CD4-positive, CD25-positive, alpha-beta regulatory T cell (primary cell): ENCODE results near the gene EEF1AKMT2. TPM values are rescaled to one million over a fixed set of nuclear protein-coding genes. Genes with fewer than 3 reads are reported as not detected.
"Not testable (repeated sequence)": the region's sequence is repeated elsewhere in the genome, so short reads cannot be mapped to it uniquely, and the experiment has no call there.

Experiments
- ATAC-seq, 2 donors: fragments of 150-1000 bp; cut with Tn5 transposase; one replicate each; pipeline ENCODE4 v1.10.0; 2021; ENCODE audit warnings: low read depth in 2 of 2, moderate number of reproducible peaks in 2 of 2, moderate library complexity in 1 of 2
- DNase-seq, 3 donors: peaks; one replicate each; pipeline versions ENCODE4 v3.0.0 to v3.0.0-alpha.2; 2012 to 2022; ENCODE audit warnings: mixed read lengths in 1 of 3
- H3K27ac ChIP-seq: one replicate; pipeline ENCODE4 v1.7.0; 2013; ENCODE audit warnings: mild to moderate bottlenecking, low read length; ENCODE audit not compliant: insufficient read depth, poor library complexity, severe bottlenecking
- H3K27me3 ChIP-seq: one replicate; pipeline ENCODE4 v1.7.0; 2013; ENCODE audit warnings: low read length; ENCODE audit not compliant: control insufficient read depth, insufficient read depth
- H3K36me3 ChIP-seq: one replicate; pipeline ENCODE4 v1.7.0; 2013; ENCODE audit warnings: mild to moderate bottlenecking, low read length, moderate library complexity; ENCODE audit not compliant: control insufficient read depth, insufficient read depth
- H3K4me1 ChIP-seq: 2 replicates; pipeline ENCODE4 v1.7.0; 2013; ENCODE audit warnings: mild to moderate bottlenecking, low read length; ENCODE audit not compliant: insufficient read depth, control insufficient read depth, poor library complexity, severe bottlenecking
- H3K4me3 ChIP-seq: one replicate; pipeline ENCODE4 v1.7.0; 2013; ENCODE audit warnings: low read depth, mild to moderate bottlenecking, low read length, moderate library complexity
- H3K9me3 ChIP-seq, 2 experiments: 1 replicate in 1 of 2; 2 replicates in 1 of 2; pipeline ENCODE4 v1.7.0; 2013; ENCODE audit warnings: low read length in 2 of 2, mild to moderate bottlenecking in 1 of 2, moderate library complexity in 1 of 2; ENCODE audit not compliant: control insufficient read depth in 2 of 2
- H3K27ac Mint-ChIP-seq, 3 donors: one replicate each; pipeline ENCODE4 v1.8.0; 2020 to 2022; ENCODE audit warnings: mild to moderate bottlenecking in 3 of 3, mixed read lengths in 3 of 3, moderate library complexity in 2 of 3
- H3K27me3 Mint-ChIP-seq: one replicate; pipeline ENCODE4 v1.8.0; 2022; ENCODE audit warnings: mild to moderate bottlenecking, mixed read lengths
- H3K36me3 Mint-ChIP-seq: one replicate; pipeline ENCODE4 v1.8.0; 2020; ENCODE audit warnings: mixed read lengths
- H3K4me1 Mint-ChIP-seq, 4 donors: one replicate each; pipeline ENCODE4 v1.8.0; 2020 to 2022; ENCODE audit warnings: mixed read lengths in 4 of 4, mild to moderate bottlenecking in 1 of 4
- H3K4me3 Mint-ChIP-seq, 4 donors: one replicate each; pipeline ENCODE4 v1.8.0; 2020 to 2022; ENCODE audit warnings: mild to moderate bottlenecking in 4 of 4, mixed read lengths in 4 of 4, moderate library complexity in 3 of 4
- H3K9me3 Mint-ChIP-seq, 7 donors: one replicate each; pipeline ENCODE4 v1.8.0; 2020 to 2022; ENCODE audit warnings: mixed read lengths in 7 of 7, mild to moderate bottlenecking in 3 of 7, moderate library complexity in 2 of 7
- polyA plus RNA-seq, 4 donors: library from polyadenylated mRNA; unstranded; fragments of 300-500 nt; fragmentation: Illumina TruSeq; gene quantifications; one replicate each; pipeline ENCODE4 v1.2.3, GENCODE V29; 2021
- total RNA-seq: library from RNA; stranded (reverse); gene quantifications from one replicate; pipeline ENCODE4 v1.2.3, GENCODE V29; 2022

The EEF1AKMT2 gene
- total and polyA plus RNA-seq, 5 donors from 2014 or later: 15.9 to 30.5 (median 25.8) TPM

DNA sequence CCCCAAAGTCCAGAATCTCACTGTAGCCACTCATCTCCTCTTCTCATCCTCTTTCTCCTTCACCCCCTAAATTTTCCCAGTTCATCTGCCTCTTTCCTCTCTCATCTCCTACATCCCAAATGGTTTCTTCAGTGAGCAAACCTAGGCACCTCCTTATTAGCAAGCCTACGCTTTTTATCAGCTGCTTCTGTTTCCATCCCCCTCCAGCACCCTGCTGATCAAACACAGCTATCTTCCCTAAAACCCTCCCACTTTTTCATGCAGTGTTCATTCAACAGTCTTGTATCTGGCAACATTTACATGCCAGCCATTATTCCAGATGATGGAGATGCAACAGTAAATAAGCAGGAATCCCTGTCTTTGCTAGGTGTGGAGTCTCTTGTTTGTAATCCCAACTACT is 6.7 kb upstream of the EEF1AKMT2 start:
- no peaks in the 10 kb centered on the region for H3K36me3 ChIP-seq
- no peak for DNase-seq
- Mint-ChIP-seq H3K4me3 (peak overlapping the region in 1 of 4 donors; percentile 73), H3K36me3 (no peaks in the 10 kb centered on the region), H3K27me3 (peaks cover 4% of the 10 kb centered on the region), H3K9me3 (no peaks in the 10 kb centered on the region), H3K27ac (no peak overlapping the region), H3K4me1 (peaks cover 13 to 26% (median 20%) of the 10 kb centered on the region in 4 donors)
- H3K9me3 ChIP-seq: no peaks in the 10 kb centered on the region
- H3K27ac ChIP-seq: no peak overlapping the region
- H3K27me3 ChIP-seq: peaks cover 3% of the 10 kb centered on the region
- H3K4me1 ChIP-seq: peaks cover 13% of the 10 kb centered on the region
- ATAC-seq: no peak
- no peak overlapping the region for H3K4me3 ChIP-seq

DNA sequence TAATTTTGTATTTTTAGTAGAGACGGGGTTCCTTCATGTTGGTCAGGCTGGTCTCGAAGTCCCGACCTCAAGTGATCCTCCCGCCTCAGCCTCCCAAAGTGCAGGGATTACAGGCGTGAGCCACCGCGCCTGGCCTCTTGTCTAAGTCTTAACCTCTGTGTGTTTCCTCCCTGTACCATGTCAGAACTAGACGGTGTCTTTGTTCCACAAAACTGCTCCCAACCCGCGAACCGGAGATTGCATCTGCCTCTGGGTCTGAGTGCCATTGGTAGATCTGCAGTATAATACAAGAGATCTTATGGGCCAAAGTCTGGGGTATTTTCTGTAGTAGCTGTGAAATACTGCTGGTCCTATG is 1.3 kb upstream of the EEF1AKMT2 start:
- H3K27ac ChIP-seq: peak overlapping the region; percentile 73
- DNase-seq: no peak
- H3K4me1 ChIP-seq: peaks cover 13% of the 10 kb centered on the region
- peak overlapping the region in 2 of 3 donors; percentile 78 to 91 for H3K27ac Mint-ChIP-seq
- H3K36me3 Mint-ChIP-seq: peaks cover 4% of the 10 kb centered on the region
- H3K4me3 Mint-ChIP-seq: peak overlapping the region; percentile 96 to 98 (median 97)
- no peaks in the 10 kb centered on the region for H3K9me3 Mint-ChIP-seq
- H3K27me3 ChIP-seq: no peaks in the 10 kb centered on the region
- H3K4me1 Mint-ChIP-seq: peaks cover 8 to 31% (median 21%) of the 10 kb centered on the region in 4 donors
- H3K4me3 ChIP-seq: no peak overlapping the region
- H3K9me3 ChIP-seq: no peaks in the 10 kb centered on the region
- no peaks in the 10 kb centered on the region for H3K27me3 Mint-ChIP-seq
- no peak for ATAC-seq
- peaks cover 10% of the 10 kb centered on the region for H3K36me3 ChIP-seq

DNA sequence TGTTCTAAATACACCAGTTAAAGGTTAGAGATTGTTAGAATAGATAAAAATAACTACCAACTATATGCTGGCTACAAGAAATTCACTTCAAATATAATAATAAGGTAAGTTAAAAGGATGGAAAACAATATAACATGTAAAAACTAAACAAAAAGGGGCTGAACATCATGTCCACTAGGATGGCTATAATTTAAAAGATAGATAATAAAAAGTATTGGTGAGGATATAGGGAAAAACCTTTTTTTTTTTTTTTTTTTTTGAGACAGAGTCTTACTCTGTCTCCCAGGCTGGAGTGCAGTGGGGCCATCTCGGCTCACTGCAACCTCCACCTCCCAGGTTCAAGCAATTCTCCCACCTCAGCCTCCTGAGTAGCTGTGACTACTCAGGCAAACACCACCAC is 8.8 kb downstream of the EEF1AKMT2 start:
- Mint-ChIP-seq H3K36me3 (peaks cover 28% of the 10 kb centered on the region), H3K4me1 (peaks cover 2 to 13% (median 5%) of the 10 kb centered on the region in 4 donors)
- DNase-seq, H3K4me3 ChIP-seq, H3K27ac ChIP-seq, H3K27me3 ChIP-seq, H3K27ac Mint-ChIP-seq, ATAC-seq, H3K9me3 Mint-ChIP-seq, H3K4me3 Mint-ChIP-seq, H3K9me3 ChIP-seq, H3K4me1 ChIP-seq, H3K27me3 Mint-ChIP-seq: not testable (repeated sequence)
- peaks cover 19% of the 10 kb centered on the region for H3K36me3 ChIP-seq

DNA sequence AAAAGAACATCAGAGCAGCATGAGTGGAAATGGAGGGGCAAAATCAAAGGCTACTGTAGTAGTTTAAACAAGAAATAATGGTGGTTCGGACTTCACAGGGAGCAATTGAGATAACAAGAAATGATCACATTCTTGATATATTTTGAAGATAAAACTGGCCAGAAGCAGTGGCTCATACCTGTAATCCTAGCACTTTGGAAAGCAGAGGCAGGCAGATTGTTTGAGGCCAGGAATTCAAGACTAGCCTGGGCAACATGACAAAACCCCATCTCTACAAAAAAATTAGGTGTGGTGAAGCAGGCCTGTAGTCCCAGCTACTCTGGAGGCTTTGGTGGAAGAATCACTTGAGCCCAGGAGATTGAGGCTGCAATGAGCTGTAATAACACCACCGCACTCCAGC is 22.9 kb downstream of the EEF1AKMT2 start:
- no peaks in the 10 kb centered on the region for H3K9me3 ChIP-seq
- peaks cover 0 to 2% (median 0%) of the 10 kb centered on the region in 7 donors for H3K9me3 Mint-ChIP-seq
- no peak overlapping the region for H3K4me3 ChIP-seq
- no peak overlapping the region for H3K4me3 Mint-ChIP-seq
- H3K27ac Mint-ChIP-seq: no peak overlapping the region
- peaks cover 35% of the 10 kb centered on the region for H3K36me3 Mint-ChIP-seq
- H3K27me3 Mint-ChIP-seq: no peaks in the 10 kb centered on the region
- DNase-seq: no peak
- H3K27ac ChIP-seq: no peak overlapping the region
- no peak for ATAC-seq
- H3K27me3 ChIP-seq: no peaks in the 10 kb centered on the region
- H3K4me1 ChIP-seq: no peaks in the 10 kb centered on the region
- peaks cover 0 to 16% (median 2%) of the 10 kb centered on the region in 4 donors for H3K4me1 Mint-ChIP-seq
- H3K36me3 ChIP-seq: peaks cover 19% of the 10 kb centered on the region

DNA sequence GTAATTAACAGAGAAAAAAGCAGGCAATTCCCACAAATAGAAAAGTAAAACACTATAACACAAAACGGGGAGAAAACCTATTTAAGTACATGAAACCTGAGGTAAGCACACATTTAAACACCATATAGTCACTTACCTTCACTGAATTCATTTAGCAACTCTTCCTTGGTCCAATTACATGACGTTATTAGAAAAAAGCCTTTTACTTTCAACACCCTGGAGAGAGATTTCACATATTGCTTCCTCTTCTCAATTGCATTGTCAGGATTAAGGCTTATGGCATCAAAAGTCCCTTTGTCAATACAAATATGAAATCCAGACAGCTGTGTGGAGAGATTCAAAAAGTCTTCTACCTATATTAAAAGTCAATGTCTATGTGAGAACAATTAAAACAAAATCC is 26.4 kb downstream of the EEF1AKMT2 start:
- H3K36me3 Mint-ChIP-seq: peaks cover 20% of the 10 kb centered on the region
- H3K4me1 Mint-ChIP-seq: peaks cover 3 to 7% (median 5%) of the 10 kb centered on the region in 4 donors
- Histone ChIP-seq H3K4me3 (no peak overlapping the region), H3K27me3 (no peaks in the 10 kb centered on the region), H3K9me3 (no peaks in the 10 kb centered on the region), H3K36me3 (peaks cover 29% of the 10 kb centered on the region), H3K4me1 (peaks cover 3% of the 10 kb centered on the region), H3K27ac (no peak overlapping the region)
- H3K4me3 Mint-ChIP-seq: no peak overlapping the region
- ATAC-seq (no peak), DNase-seq (no peak)
- no peaks in the 10 kb centered on the region for H3K27me3 Mint-ChIP-seq
- H3K27ac Mint-ChIP-seq: peak overlapping the region in 1 of 3 donors; percentile 58
- no peaks in the 10 kb centered on the region for H3K9me3 Mint-ChIP-seq

DNA sequence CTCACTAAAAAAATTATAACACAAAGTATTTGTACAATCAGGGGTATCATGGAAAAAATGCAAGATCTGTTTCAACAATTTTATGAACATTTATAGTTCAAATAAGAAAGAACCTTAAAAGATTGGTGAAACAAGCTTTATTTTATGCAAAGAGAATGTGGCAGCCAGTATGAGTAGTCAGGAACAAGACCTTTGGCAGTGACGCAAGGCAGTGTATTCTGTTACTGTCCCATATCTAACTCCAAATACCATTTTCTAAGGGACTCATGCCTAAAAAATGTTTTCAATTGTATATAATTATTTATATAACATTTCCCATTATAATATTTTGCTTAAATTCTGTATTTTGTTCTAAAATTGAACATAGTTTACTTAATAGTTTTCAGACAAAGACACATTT is 28.4 kb downstream of the EEF1AKMT2 start:
- Mint-ChIP-seq H3K27me3 (no peaks in the 10 kb centered on the region), H3K4me3 (no peak overlapping the region), H3K9me3 (no peaks in the 10 kb centered on the region), H3K27ac (no peak overlapping the region), H3K4me1 (peaks cover 0 to 7% (median 5%) of the 10 kb centered on the region in 4 donors), H3K36me3 (peaks cover 18% of the 10 kb centered on the region)
- Histone ChIP-seq H3K9me3 (no peaks in the 10 kb centered on the region), H3K27me3 (no peaks in the 10 kb centered on the region), H3K36me3 (peaks cover 41% of the 10 kb centered on the region), H3K27ac (no peak overlapping the region), H3K4me3 (no peak overlapping the region), H3K4me1 (peaks cover 3% of the 10 kb centered on the region)
- DNase-seq (no peak), ATAC-seq (no peak)

DNA sequence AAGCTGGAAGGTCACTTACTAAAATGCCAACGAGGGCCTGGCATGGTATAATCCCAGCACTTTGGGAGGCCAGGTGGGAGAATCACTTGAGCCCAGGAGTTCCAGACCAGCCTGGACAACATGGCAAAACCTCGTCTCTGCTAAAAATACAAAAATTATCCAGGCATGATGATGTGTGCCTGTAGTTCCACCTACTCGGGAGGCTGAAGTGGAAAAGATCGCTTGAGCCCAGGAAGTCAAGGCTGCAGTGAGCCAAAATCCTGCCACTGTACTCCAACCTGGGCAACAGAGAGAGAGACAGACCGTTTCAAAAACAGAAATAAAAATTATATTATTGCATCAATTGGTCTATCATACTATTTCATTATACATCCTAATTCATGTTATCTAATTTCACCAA is 29.4 kb downstream of the EEF1AKMT2 start:
- H3K4me3 ChIP-seq: no peak overlapping the region
- no peak for DNase-seq
- H3K36me3 ChIP-seq: peaks cover 43% of the 10 kb centered on the region
- ATAC-seq: no peak
- H3K36me3 Mint-ChIP-seq: peaks cover 17% of the 10 kb centered on the region
- H3K9me3 Mint-ChIP-seq: no peaks in the 10 kb centered on the region
- H3K27ac Mint-ChIP-seq: no peak overlapping the region
- peaks cover 2 to 8% (median 7%) of the 10 kb centered on the region in 4 donors for H3K4me1 Mint-ChIP-seq
- peaks cover 3% of the 10 kb centered on the region for H3K4me1 ChIP-seq
- no peaks in the 10 kb centered on the region for H3K9me3 ChIP-seq
- H3K4me3 Mint-ChIP-seq: no peak overlapping the region
- H3K27me3 Mint-ChIP-seq: no peaks in the 10 kb centered on the region
- H3K27me3 ChIP-seq: no peaks in the 10 kb centered on the region
- no peak overlapping the region for H3K27ac ChIP-seq

DNA sequence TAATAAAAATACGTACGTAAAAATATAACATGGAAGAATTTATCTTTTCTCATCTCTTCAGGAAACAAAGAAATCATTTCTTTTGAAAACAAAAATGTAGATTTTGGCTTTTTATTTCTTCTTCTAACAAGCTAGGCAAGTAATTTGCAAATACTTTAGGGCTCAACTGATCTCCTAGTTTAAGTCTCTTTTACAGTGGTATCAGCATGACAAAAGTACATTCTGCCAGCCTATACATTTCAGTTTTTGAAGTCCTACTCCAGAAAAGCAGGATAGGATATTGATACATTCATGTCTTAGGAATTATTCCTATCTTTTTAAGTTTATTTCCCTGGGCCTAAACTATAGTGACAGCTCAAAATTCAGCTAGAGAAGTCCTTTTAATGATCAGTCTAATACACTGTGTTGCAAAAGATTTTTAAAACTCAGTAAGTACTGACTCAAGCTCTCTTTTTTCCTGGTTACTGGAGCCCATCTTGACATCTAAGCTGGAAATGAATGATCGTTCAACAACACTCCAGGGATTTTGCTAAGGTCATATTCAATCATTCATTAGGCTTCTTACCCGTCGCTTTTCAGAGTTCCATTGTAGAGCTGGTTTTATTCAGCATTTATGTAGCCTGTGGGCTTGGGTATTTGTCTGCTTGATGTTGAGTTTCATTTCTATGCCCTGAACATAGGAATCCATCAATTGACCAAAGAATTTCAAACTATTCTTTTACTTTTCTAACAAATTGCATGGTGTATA is 35.4 kb downstream of the EEF1AKMT2 start:
- H3K4me1 ChIP-seq: peaks cover 3% of the 10 kb centered on the region
- H3K9me3 ChIP-seq: no peaks in the 10 kb centered on the region
- peaks cover 20% of the 10 kb centered on the region for H3K36me3 Mint-ChIP-seq
- peaks cover 30% of the 10 kb centered on the region for H3K36me3 ChIP-seq
- H3K27me3 ChIP-seq: no peaks in the 10 kb centered on the region
- no peaks in the 10 kb centered on the region for H3K27me3 Mint-ChIP-seq
- no peak overlapping the region for H3K27ac ChIP-seq
- H3K9me3 Mint-ChIP-seq: no peaks in the 10 kb centered on the region
- H3K4me3 Mint-ChIP-seq: no peak overlapping the region
- peaks cover 6 to 15% (median 11%) of the 10 kb centered on the region in 4 donors for H3K4me1 Mint-ChIP-seq
- no peak for ATAC-seq
- no peak for DNase-seq
- no peak overlapping the region for H3K4me3 ChIP-seq
- H3K27ac Mint-ChIP-seq: peak overlapping the region in 1 of 3 donors; percentile 15
